Activated T-helper 1 cell treated with anti-CD3 and anti-CD28 coated beads, Interleukin-12 subunit alpha, Interleukin-12 subunit beta, Interleukin-2, Interleukin-4 antibody, amounts not matched to agents 30 ng/mL and 10 ng/mL and 1 ng/mL, durations not matched to agents 14 hours and 24 hours and 36 hours (primary cell): ENCODE results near the gene CPED1. TPM values are rescaled to one million over a fixed set of nuclear protein-coding genes. Genes with fewer than 3 reads are reported as not detected.
"Not testable (repeated sequence)": the region's sequence is repeated elsewhere in the genome, so short reads cannot be mapped to it uniquely, and the experiment has no call there.

Source experiments
- DNase-seq: peaks from one replicate; pipeline ENCODE4 v3.0.0; 2021; ENCODE audit warnings: low spot score
- H3K27ac Mint-ChIP-seq: one replicate; pipeline ENCODE4 v1.8.0; 2021; ENCODE audit warnings: mild to moderate bottlenecking, mixed read lengths
- H3K27me3 Mint-ChIP-seq: one replicate; pipeline ENCODE4 v1.8.0; 2022; ENCODE audit warnings: mild to moderate bottlenecking, moderate library complexity, mixed read lengths; ENCODE audit not compliant: insufficient read depth
- H3K36me3 Mint-ChIP-seq: one replicate; pipeline ENCODE4 v1.8.0; 2021; ENCODE audit warnings: low read depth, mixed read lengths
- H3K4me1 Mint-ChIP-seq: one replicate; pipeline ENCODE4 v1.8.0; 2021; ENCODE audit warnings: low read depth, mixed read lengths
- H3K4me3 Mint-ChIP-seq: one replicate; pipeline ENCODE4 v1.8.0; 2021; ENCODE audit warnings: mild to moderate bottlenecking, moderate library complexity, mixed read lengths
- H3K9me3 Mint-ChIP-seq: one replicate; pipeline ENCODE4 v1.8.0; 2021; ENCODE audit warnings: mixed read lengths
- intact Hi-C: fragments of 100-400 bp; cut with micrococcal nuclease; formaldehyde crosslinking; loops from one replicate; pipeline ENCODE4 v1.15.1; 2024
- total RNA-seq: library from RNA; stranded (reverse); gene quantifications from 2 replicates; pipeline ENCODE4 v1.2.3, GENCODE V29; 2022

The CPED1 gene
- total RNA-seq, 1 donor from 2014 or later = not detected

DNA sequence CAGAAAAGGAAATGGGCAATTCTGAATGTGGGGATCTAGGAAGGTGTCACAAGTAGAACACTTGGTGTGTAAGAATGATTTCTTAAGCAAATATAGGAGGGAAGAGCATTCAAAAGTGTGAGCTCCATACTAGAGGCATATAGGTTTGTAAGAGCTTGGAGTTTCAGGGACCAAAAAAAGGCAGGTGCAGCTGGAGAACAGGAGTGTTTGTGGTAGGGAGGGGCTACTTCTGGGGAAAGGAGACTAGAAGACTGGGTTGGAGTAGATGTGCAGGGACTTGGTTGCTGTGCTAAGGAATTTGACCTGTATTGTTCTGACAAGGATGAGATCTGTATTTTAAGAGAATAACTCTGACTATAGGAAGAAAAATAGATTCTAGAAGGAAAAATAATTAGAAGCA lies 46.4 kb downstream of the CPED1 start:
- Mint-ChIP-seq H3K27me3 (peaks cover 2% of the 10 kb centered on the region), H3K4me3 (no peak overlapping the region)
- intact Hi-C loops = no loop called here

GRCh38 chr7:121036776-121037175 lies 48.3 kb downstream of the CPED1 start:
- H3K9me3 Mint-ChIP-seq, H3K27ac Mint-ChIP-seq, intact Hi-C loops, H3K4me3 Mint-ChIP-seq, H3K4me1 Mint-ChIP-seq, H3K27me3 Mint-ChIP-seq, DNase-seq, H3K36me3 Mint-ChIP-seq: not testable (repeated sequence)

More for the DNA sequence above, 46.4 kb downstream of the CPED1 start:
- DNase-seq = no peak
- H3K4me1 Mint-ChIP-seq = no peaks in the 10 kb centered on the region
- H3K9me3 Mint-ChIP-seq = no peaks in the 10 kb centered on the region
- no peaks in the 10 kb centered on the region for H3K36me3 Mint-ChIP-seq
- no peak overlapping the region for H3K27ac Mint-ChIP-seq

DNA sequence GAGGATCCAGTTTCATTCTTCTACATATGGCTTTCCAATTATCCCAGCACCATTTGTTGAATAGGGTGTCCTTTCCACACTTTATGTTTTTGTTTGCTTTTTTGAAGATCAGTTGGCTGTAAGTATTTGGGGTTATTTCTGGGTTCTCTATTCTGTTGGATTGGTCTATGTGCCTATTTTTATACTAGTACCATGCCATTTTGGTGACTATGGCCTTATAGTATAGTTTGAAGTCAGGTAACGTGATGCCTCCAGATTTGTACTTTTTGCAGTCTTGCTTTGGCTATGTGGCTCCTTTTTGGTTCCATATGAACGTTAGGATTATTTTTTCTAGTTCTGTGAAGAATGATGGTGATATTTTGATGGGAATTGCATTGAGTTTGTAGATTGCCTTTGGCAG lies 48.8 kb downstream of the CPED1 start:
- H3K36me3 Mint-ChIP-seq, H3K27ac Mint-ChIP-seq, DNase-seq, H3K9me3 Mint-ChIP-seq, H3K4me3 Mint-ChIP-seq, intact Hi-C loops, H3K4me1 Mint-ChIP-seq, H3K27me3 Mint-ChIP-seq: not testable (repeated sequence)

DNA sequence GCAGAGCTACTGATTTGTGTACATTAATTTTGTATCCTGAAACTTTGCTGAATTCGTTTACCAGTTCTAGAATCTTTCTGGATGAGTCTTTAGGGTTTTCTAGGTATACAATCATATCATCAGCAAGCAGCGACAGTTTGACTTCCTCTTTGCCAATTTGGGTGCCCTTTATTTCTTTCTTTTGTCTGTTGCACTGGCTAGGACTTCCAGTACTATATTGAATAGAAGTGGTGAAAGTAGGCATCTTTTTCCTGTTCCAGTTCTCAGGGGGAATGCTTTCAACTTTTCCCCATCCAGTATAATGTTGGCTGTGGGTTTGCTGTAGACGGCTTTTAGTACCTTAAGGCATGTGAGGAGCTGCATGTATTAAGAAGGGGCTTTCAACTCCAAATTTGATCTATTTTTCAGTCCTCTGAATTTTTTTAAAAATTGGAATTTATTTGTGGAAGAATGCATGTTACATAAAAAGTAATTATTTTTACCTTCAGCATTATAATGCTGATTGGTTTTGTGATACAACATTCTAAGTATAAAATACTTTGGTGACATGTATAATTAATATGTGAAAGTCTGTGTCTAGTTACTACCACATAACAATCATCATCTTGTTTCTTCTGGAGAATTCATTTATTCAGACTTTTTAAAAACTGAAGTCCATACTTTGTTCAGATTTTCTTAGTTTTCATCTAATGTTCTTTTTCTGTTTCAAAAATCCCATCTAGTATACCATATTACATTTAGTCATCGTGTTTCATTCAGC lies 49.6 kb downstream of the CPED1 start:
- Mint-ChIP-seq H3K27ac (no peak overlapping the region), H3K4me3 (no peak overlapping the region), H3K27me3 (peaks cover 2% of the 10 kb centered on the region), H3K4me1 (no peaks in the 10 kb centered on the region), H3K36me3 (no peaks in the 10 kb centered on the region), H3K9me3 (no peaks in the 10 kb centered on the region)
- intact Hi-C loops = no loop called here
- DNase-seq = no peak

- Mint-ChIP-seq H3K4me1 (no peaks in the 10 kb centered on the region), H3K27me3 (peaks cover 2% of the 10 kb centered on the region), H3K36me3 (no peaks in the 10 kb centered on the region), H3K9me3 (no peaks in the 10 kb centered on the region), H3K27ac (no peak overlapping the region), H3K4me3 (no peak overlapping the region)
- no peak for DNase-seq
- intact Hi-C loops = no loop called here
These were observed 50.4 kb downstream of the CPED1 start for GRCh38 chr7:121038717-121039509.

DNA sequence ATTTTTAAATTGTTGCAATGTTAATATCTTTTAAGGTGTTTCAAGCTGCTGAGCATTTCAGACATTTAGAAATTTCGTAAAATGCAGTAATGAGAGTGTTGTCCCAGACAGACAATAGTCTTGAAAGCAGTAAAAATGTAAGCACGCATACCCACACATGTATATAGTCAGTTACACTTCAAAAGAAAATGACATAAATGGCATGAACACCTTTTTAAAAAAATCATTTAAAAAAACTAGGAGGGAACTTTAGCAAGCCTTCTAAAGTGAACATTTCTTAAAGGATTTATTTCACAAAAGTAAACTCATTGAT lies 51.0 kb downstream of the CPED1 start:
- peaks cover 2% of the 10 kb centered on the region for H3K27me3 Mint-ChIP-seq
- no peak overlapping the region for H3K4me3 Mint-ChIP-seq
- DNase-seq = no peak
- H3K36me3 Mint-ChIP-seq = no peaks in the 10 kb centered on the region
- H3K4me1 Mint-ChIP-seq = no peaks in the 10 kb centered on the region
- no peaks in the 10 kb centered on the region for H3K9me3 Mint-ChIP-seq
- intact Hi-C loops = no loop called here
- H3K27ac Mint-ChIP-seq = no peak overlapping the region

- Mint-ChIP-seq H3K27me3 (peaks cover 2% of the 10 kb centered on the region), H3K4me1 (no peaks in the 10 kb centered on the region)
- intact Hi-C loops = no loop called here
These were observed 51.5 kb downstream of the CPED1 start for GRCh38 chr7:121039994-121040393.

DNA sequence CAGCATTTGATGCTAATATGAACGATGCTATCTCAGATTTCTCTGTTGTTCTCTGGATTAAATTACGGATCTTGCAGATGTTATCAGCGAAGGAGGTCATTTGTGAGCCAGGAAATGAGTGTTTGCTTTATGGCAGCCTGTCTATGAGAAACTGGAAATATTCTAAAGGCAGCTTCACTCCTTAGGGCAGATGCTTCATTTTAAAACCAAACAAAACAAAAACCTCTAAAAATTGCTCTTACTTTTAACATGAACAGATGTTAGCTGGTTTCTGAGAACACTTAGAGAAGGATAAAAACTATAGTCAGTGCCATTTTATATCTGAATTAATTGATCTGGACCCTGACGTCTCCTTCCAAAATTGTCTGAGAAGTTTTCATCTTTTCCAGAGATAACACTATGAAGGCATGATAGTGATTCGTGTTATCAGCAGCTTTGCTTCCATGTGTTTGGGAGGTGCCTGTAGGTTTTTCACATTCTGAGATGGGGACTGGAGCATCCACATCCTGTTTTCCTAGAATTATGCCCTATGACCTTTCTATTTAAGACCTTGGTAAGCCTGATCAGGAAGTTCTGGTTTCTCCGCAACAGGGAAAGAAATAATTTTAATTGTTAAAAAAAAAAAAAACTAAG lies 53.1 kb downstream of the CPED1 start:
- intact Hi-C loops = no loop called here
- Mint-ChIP-seq H3K36me3 (no peaks in the 10 kb centered on the region), H3K4me3 (no peak overlapping the region)

More at GRCh38 chr7:121039994-121040393, 51.5 kb downstream of the CPED1 start:
- no peak overlapping the region for H3K27ac Mint-ChIP-seq
- H3K36me3 Mint-ChIP-seq = no peaks in the 10 kb centered on the region
- no peak for DNase-seq
- no peak overlapping the region for H3K4me3 Mint-ChIP-seq
- no peaks in the 10 kb centered on the region for H3K9me3 Mint-ChIP-seq

DNA sequence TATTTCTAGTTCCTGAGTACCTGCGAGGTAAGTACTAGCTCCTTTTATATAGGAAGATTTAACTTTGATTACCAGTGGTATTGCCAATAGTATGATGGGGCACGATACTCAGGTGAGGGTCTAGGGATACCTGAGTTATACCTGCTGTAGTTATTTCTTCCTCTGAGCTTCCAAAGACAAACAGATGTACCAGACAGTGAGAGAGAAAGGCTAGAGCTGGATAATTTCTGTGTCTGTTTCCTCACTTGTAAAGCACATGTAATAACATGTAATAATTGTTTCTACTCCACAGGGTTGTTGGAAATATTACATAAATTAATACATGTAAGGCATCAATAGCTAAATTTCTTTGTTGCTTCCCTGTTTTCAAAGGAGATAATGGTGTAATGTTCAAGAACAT lies 53.7 kb downstream of the CPED1 start:
- H3K36me3 Mint-ChIP-seq = no peaks in the 10 kb centered on the region
- DNase-seq = no peak
- no peaks in the 10 kb centered on the region for H3K4me1 Mint-ChIP-seq
- H3K27me3 Mint-ChIP-seq = peaks cover 2% of the 10 kb centered on the region
- no peak overlapping the region for H3K27ac Mint-ChIP-seq
- no peaks in the 10 kb centered on the region for H3K9me3 Mint-ChIP-seq
- H3K4me3 Mint-ChIP-seq = no peak overlapping the region
- intact Hi-C loops = no loop called here

More for the DNA sequence above, 53.1 kb downstream of the CPED1 start:
- Mint-ChIP-seq H3K4me1 (no peaks in the 10 kb centered on the region), H3K9me3 (no peaks in the 10 kb centered on the region), H3K27ac (no peak overlapping the region), H3K27me3 (peaks cover 2% of the 10 kb centered on the region)
- DNase-seq = no peak

DNA sequence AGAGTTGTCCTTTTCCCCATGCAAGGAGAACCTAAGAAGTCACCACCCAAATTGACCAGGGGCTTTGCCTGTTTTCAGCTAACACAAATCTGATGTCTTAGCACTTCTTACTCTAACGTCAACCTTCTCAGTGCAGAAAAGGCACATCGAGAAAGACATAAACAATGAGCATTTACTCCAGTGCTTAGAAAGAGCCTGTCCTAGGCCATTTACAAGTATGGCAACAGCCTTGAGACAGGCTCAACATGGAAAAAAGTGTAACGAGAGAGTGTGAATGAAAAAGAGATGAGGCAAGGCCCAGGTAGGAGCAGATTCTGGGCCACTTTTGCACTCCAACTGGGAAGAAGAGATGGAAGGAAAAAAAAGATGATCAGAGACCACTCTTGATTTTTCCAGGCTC lies 54.4 kb downstream of the CPED1 start:
- Mint-ChIP-seq H3K9me3 (no peaks in the 10 kb centered on the region), H3K4me3 (no peak overlapping the region), H3K4me1 (no peaks in the 10 kb centered on the region), H3K27me3 (peaks cover 2% of the 10 kb centered on the region), H3K27ac (no peak overlapping the region), H3K36me3 (no peaks in the 10 kb centered on the region)
- intact Hi-C loops = no loop called here
- no peak for DNase-seq

- H3K4me3 Mint-ChIP-seq = no peak overlapping the region
- no peaks in the 10 kb centered on the region for H3K9me3 Mint-ChIP-seq
- intact Hi-C loops = no loop called here
- H3K27ac Mint-ChIP-seq = peak overlapping the region; percentile 4
- no peaks in the 10 kb centered on the region for H3K36me3 Mint-ChIP-seq
- no peaks in the 10 kb centered on the region for H3K4me1 Mint-ChIP-seq
- DNase-seq = no peak
- H3K27me3 Mint-ChIP-seq = no peaks in the 10 kb centered on the region
These were observed 55.1 kb downstream of the CPED1 start for GRCh38 chr7:121043314-121044234.

GRCh38 chr7:121045090-121045489 lies 56.6 kb downstream of the CPED1 start:
- intact Hi-C loops = no loop called here
- Mint-ChIP-seq H3K9me3 (no peaks in the 10 kb centered on the region), H3K27ac (no peak overlapping the region)

More at GRCh38 chr7:121045090-121045489, 56.6 kb downstream of the CPED1 start:
- Mint-ChIP-seq H3K27me3 (no peaks in the 10 kb centered on the region), H3K4me3 (no peak overlapping the region), H3K4me1 (no peaks in the 10 kb centered on the region), H3K36me3 (no peaks in the 10 kb centered on the region)
- DNase-seq = no peak
